ENCODE measurements around the gene PTGDS. TPM values are rescaled to one million over a fixed set of nuclear protein-coding genes. Genes with fewer than 3 reads are reported as not detected.
A peak's percentile ranks its signal among the peaks of the same experiment; 100 is the strongest.

The PTGDS gene
- total RNA-seq, 4 donors from 2014 or later: 10.4 to 77.9 (median 51.6) TPM

DNA sequence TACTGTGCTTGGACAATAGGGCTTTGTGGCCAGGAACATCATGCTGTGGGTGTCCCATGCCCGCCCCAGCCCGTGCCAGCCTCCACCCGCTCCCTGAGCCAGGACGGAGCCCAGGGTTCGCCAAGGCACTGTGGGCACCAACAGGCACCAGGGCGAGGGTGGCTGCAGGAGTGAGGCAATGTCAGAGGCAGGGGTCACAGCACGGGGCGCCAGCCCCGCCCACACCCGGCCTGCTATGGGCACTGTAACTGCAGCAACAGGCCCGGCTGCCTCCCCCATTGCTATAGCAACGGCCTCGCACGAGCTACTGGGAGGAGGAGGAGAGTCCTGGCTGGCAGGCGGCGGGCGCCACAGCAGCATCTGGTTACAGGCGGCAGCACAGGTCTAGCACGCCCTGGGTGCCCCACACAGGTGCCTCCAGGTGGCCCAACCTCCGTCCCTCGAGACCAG lies 48.2 kb downstream of the PTGDS start:
- WGBS: 67% methylated on average over 15 of the region's 21 CpGs
- no peak overlapping the region for H3K4me3 ChIP-seq
- no peaks in the 10 kb centered on the region for H3K9me3 ChIP-seq
- intact Hi-C loops (cut with DNase I): no loop called here
- TF ChIP-seq EP300 (IDR thresholded peaks at IDR 0.05) (no peak), POLR2A (IDR thresholded peaks at IDR 0.05; ENCODE audit: low read depth) (no peak), POLR2AphosphoS5 (IDR thresholded peaks at IDR 0.05) (no peak)
- TF ChIP-seq, protein P1, sequence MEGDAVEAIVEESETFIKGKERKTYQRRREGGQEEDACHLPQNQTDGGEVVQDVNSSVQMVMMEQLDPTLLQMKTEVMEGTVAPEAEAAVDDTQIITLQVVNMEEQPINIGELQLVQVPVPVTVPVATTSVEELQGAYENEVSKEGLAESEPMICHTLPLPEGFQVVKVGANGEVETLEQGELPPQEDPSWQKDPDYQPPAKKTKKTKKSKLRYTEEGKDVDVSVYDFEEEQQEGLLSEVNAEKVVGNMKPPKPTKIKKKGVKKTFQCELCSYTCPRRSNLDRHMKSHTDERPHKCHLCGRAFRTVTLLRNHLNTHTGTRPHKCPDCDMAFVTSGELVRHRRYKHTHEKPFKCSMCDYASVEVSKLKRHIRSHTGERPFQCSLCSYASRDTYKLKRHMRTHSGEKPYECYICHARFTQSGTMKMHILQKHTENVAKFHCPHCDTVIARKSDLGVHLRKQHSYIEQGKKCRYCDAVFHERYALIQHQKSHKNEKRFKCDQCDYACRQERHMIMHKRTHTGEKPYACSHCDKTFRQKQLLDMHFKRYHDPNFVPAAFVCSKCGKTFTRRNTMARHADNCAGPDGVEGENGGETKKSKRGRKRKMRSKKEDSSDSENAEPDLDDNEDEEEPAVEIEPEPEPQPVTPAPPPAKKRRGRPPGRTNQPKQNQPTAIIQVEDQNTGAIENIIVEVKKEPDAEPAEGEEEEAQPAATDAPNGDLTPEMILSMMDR (IDR thresholded peaks at IDR 0.05): no peak
- peaks cover 0 to 21% (median 9%) of the 10 kb centered on the region in 4 donors for H3K36me3 ChIP-seq
- H3K27me3 ChIP-seq: no peaks in the 10 kb centered on the region
- H3K27ac ChIP-seq (replicated peaks in 1 of 4): peak overlapping the region in 1 of 4 donors; percentile 41
- no peak for DNase-seq (ENCODE audit: extremely low spot score)
- H3K4me1 ChIP-seq: peaks cover 24 to 46% (median 40%) of the 10 kb centered on the region in 4 donors

DNA sequence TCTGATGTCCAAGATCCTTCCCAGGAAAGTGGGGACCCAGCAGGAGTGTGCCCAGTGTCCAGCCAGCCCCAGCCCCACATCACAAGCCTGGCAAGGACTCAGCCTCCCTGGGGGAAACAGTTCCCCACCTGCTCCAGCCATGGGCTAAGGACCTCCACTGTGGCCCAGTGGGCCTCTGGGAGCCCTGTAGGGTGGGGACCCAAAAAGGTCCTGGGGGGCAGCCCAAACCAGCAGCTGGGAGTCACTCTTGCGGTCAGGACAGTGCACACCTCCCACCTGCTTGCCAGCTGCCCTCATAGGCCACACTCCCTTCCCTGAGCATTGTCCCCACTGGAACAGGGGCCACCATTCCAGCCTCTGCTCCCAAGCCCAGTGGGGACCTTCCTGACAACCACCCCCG lies 49.1 kb downstream of the PTGDS start:
- H3K27ac ChIP-seq (replicated peaks in 1 of 4): peak overlapping the region in 3 of 4 donors; percentile 41 to 68 (median 57)
- TF ChIP-seq POLR2A (IDR thresholded peaks at IDR 0.05; ENCODE audit: low read depth): no peak
- no peak for TF ChIP-seq EP300 (IDR thresholded peaks at IDR 0.05)
- TF ChIP-seq, protein P1 (IDR thresholded peaks at IDR 0.05): no peak
- no peak for TF ChIP-seq POLR2AphosphoS5 (IDR thresholded peaks at IDR 0.05)
- H3K4me1 ChIP-seq: peaks cover 24 to 46% (median 40%) of the 10 kb centered on the region in 4 donors
- intact Hi-C loops (cut with DNase I): no loop called here
- H3K9me3 ChIP-seq: no peaks in the 10 kb centered on the region
- H3K36me3 ChIP-seq: peaks cover 0 to 13% (median 1%) of the 10 kb centered on the region in 4 donors
- no peaks in the 10 kb centered on the region for H3K27me3 ChIP-seq
- peak overlapping the region in 1 of 4 donors; percentile 59 for H3K4me3 ChIP-seq
- no peak for DNase-seq (ENCODE audit: extremely low spot score)
- 100% methylated on average over 1 of the region's 2 CpGs for WGBS

- H3K36me3 ChIP-seq: peaks cover 0 to 12% (median 0%) of the 10 kb centered on the region in 4 donors
- TF ChIP-seq, protein P1 (IDR thresholded peaks at IDR 0.05): no peak
- TF ChIP-seq EP300 (IDR thresholded peaks at IDR 0.05) (no peak), POLR2A (IDR thresholded peaks at IDR 0.05; ENCODE audit: low read depth) (no peak), POLR2AphosphoS5 (IDR thresholded peaks at IDR 0.05) (no peak)
- intact Hi-C loops (cut with DNase I): no loop called here
- H3K4me3 ChIP-seq: peak overlapping the region; percentile 59 to 66 (median 62)
- H3K9me3 ChIP-seq: no peaks in the 10 kb centered on the region
- 75% methylated on average over 3 of the region's 4 CpGs for WGBS
- peak overlapping the region; percentile 57 to 68 (median 66) for H3K27ac ChIP-seq (replicated peaks in 1 of 4)
- peaks cover 24 to 46% (median 40%) of the 10 kb centered on the region in 4 donors for H3K4me1 ChIP-seq
- H3K27me3 ChIP-seq: no peaks in the 10 kb centered on the region
- DNase-seq (ENCODE audit: extremely low spot score): no peak
Measured at GRCh38 chr9:137026828-137027227, 49.5 kb downstream of the PTGDS start.

DNA sequence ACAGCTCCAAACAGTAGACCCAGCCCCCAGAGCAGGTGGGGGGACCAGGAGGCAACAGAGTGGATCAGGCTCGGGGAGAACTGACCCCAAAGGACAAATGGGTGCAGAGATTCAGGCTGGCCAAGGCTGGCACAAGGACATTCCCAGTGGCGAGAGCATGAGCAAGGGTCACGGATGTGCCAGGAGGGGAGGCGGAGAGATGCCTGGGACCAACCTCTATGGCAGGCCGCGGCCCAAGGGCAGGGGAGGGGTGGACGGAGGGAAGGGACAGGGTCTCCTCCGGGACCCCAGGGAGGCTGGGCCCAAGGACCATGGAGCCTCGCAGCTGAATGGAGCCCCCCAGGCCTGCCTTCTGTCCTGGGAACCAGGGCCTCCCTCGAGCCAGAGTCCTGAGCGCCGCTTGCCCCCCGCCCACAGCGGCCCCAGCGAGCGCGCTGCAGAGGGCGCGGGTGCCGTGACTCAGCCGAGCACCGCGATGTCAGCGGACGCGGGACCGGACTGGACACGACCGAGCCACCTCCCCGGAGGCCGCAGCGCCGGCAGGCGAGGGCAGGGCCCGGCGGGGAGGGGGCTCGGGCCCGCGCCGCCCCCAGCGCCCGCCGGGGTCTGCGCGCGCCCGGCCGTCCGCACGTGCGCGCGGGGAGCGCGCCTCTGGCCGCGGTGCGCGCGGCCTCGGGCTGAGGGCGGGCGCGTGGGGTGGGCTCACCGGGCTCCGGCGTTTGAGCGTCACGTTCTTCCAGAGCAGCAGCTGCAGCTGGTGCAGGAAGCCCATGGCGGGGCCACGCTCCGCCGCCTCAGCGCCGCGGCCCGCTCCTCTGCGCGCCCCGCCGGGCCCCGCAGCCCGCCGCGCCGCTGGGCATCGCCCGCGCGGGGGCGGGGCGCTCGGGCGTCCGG lies 50.3 kb downstream of the PTGDS start, which contains the start of gene ABCA2:
Gene ABCA2, minus strand, starts transcription at position 869 of the 894 bp plus-strand sequence. Its CDS starts 97 bp downstream, at position 772.
- Histone ChIP-seq H3K36me3 (peaks cover 0 to 9% (median 0%) of the 10 kb centered on the region in 4 donors), H3K4me3 (peak within 1 kb of the TSS; percentile 61 to 66 (median 62)), H3K27ac (replicated peaks in 1 of 4) (peak within 1 kb of the TSS; percentile 59 to 68 (median 67)), H3K27me3 (no peaks in the 10 kb centered on the region), H3K9me3 (no peaks in the 10 kb centered on the region), H3K4me1 (peaks cover 24 to 46% (median 40%) of the 10 kb centered on the region in 4 donors)
- intact Hi-C loops (cut with DNase I): no loop called here
- DNase-seq (ENCODE audit: extremely low spot score): no peak
- 17% methylated on average over 12 of the region's 95 CpGs for WGBS
- TF ChIP-seq EP300 (IDR thresholded peaks at IDR 0.05) (no peak), POLR2A (IDR thresholded peaks at IDR 0.05; ENCODE audit: low read depth) (no peak), POLR2AphosphoS5 (IDR thresholded peaks at IDR 0.05) (no peak)
- TF ChIP-seq, protein P1 (IDR thresholded peaks at IDR 0.05): no peak

Measured in esophagus muscularis mucosa (tissue), 4 donors.